KMS-11 (cell line): ENCODE data around the gene WNT6.

ENCODE experiments used
- H2AFZ ChIP-seq: fragments of 200-600 bp; sonication (generic); 2 replicates; pipeline ENCODE4 v1.6.1; 2016; ENCODE audit warnings: antibody characterized with exemption, mixed run types, low read depth
- H3K27ac ChIP-seq: fragments of 200-600 bp; sonication (generic); 2 replicates; pipeline ENCODE4 v1.6.1; 2016; ENCODE audit warnings: mild to moderate bottlenecking, mixed run types
- H3K27me3 ChIP-seq: fragments of 200-600 bp; sonication (generic); 2 replicates; pipeline ENCODE4 v1.6.1; 2017; ENCODE audit warnings: mild to moderate bottlenecking, low read depth, mixed run types, moderate library complexity; ENCODE audit not compliant: insufficient read depth
- H3K36me3 ChIP-seq: fragments of 200-600 bp; sonication (generic); 2 replicates; pipeline ENCODE4 v1.6.1; 2017; ENCODE audit warnings: mild to moderate bottlenecking, mixed run types; ENCODE audit not compliant: insufficient read depth
- H3K4me1 ChIP-seq: fragments of 200-600 bp; sonication (generic); 2 replicates; pipeline ENCODE4 v1.6.1; 2016; ENCODE audit warnings: mild to moderate bottlenecking, low read depth, mixed run types; ENCODE audit not compliant: poor library complexity, severe bottlenecking
- H3K4me2 ChIP-seq: fragments of 200-600 bp; sonication (generic); 2 replicates; pipeline ENCODE4 v1.7.0; 2016; ENCODE audit warnings: mild to moderate bottlenecking, mixed run types
- H3K4me3 ChIP-seq: fragments of 200-600 bp; sonication (generic); IDR thresholded peaks from 2 replicates; pipeline ENCODE4 v1.6.1; 2017; ENCODE audit warnings: low read depth, low read length, mixed read lengths; ENCODE audit not compliant: insufficient read depth
- H3K79me2 ChIP-seq: fragments of 200-600 bp; sonication (generic); 2 replicates; pipeline ENCODE4 v1.6.1; 2016; ENCODE audit warnings: low read depth, mixed run types; ENCODE audit not compliant: insufficient read depth
- H3K9ac ChIP-seq: fragments of 200-600 bp; sonication (generic); 2 replicates; pipeline ENCODE4 v1.6.1; 2016; ENCODE audit warnings: mild to moderate bottlenecking, mixed run types
- H4K20me1 ChIP-seq: fragments of 200-600 bp; sonication (generic); 2 replicates; pipeline ENCODE4 v1.6.1; 2016; ENCODE audit warnings: mild to moderate bottlenecking, mixed run types; ENCODE audit not compliant: insufficient read depth
- CTCF ChIP-seq: fragments of 200-600 bp; sonication (generic); conservative IDR thresholded peaks from 2 replicates; pipeline ENCODE4 v1.6.1; 2017; ENCODE audit warnings: low read depth, mild to moderate bottlenecking, antibody characterized with exemption, low read length, moderate library complexity, mixed read lengths

Gene WNT6

DNA sequence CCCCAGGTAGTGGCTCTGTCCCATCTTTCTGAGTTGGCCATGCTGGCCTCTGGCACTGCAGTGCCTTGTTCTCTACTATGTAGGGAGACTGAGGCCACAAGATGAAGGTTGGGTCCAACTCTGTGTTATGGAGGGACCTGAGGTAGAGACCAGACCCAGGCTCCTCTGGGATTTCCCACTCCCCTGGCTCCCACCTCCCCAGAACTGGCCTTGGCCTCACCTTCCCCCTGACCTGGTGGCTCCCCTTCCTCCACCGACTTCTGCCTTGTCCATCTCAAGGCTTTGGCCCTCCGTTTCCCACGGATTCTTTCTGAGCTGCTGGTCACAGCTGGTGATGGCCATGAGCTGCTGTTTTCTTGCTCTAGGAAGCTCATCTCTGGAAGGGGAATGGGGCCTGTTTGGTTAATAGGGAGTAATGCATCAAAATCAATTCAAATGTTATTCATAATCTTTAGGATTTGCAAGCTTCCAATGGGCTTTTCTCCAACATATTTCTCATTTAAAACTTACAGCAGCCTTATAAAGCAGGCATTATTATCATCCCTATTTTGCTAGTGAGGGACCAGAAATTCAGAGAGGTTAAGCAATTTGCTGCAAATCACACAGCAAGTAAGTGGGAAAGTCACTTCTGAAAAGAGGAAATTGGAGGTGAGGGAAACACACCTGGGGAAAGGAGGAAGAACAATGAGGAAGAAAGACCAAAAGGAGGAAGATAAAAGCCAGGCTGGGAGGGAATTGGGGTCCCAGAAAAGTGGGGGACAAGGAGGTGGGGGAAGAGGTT, 28.9 kb upstream of the WNT6 start:
- TF ChIP-seq CTCF, result no peak
- Histone ChIP-seq H3K27ac (no peak overlapping the region), H3K9ac (no peak overlapping the region), H3K4me2 (no peak overlapping the region), H3K79me2 (no peaks in the 10 kb centered on the region), H2AFZ (no peak overlapping the region), H3K4me1 (peaks cover 44% of the 10 kb centered on the region), H4K20me1 (no peaks in the 10 kb centered on the region), H3K36me3 (no peaks in the 10 kb centered on the region), H3K4me3 (no peak overlapping the region), H3K27me3 (no peaks in the 10 kb centered on the region)

- H2AFZ ChIP-seq, result no peak within 1 kb of the TSS
These were observed 28.1 kb upstream of the WNT6 start, which contains the start of gene PRKAG3 for GRCh38 chr2:218831378-218831990. Gene PRKAG3, minus strand, starts transcription at chr2:218831803.

DNA sequence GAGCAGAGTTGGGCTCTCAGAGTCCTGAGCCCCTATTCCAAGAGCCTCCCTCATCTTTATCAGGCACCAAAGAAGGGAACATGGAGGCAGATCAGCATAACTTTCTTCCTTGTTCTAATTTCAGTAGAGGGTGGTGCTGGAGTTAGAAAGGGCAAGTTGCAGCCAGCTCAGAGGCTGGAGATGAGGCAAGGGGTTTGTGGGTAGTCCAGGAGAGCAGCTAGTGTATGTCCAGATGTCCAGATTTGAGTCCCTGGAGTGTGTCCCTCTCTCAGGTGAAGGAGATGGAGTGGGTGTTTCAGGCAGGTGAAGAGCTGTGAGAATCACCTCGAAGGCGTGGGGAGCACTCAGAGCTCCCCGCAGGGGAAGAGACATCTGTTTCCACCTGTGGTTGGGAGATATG, 27.5 kb upstream of the WNT6 start:
- H3K27ac ChIP-seq, result no peak overlapping the region
- no peaks in the 10 kb centered on the region for H3K79me2 ChIP-seq
- no peaks in the 10 kb centered on the region for H4K20me1 ChIP-seq
- H3K4me1 ChIP-seq, result peaks cover 48% of the 10 kb centered on the region
- H3K27me3 ChIP-seq, result no peaks in the 10 kb centered on the region
- H3K4me3 ChIP-seq, result no peak overlapping the region
- no peaks in the 10 kb centered on the region for H3K36me3 ChIP-seq
- no peak overlapping the region for H2AFZ ChIP-seq
- no peak overlapping the region for H3K9ac ChIP-seq
- no peak for TF ChIP-seq CTCF
- H3K4me2 ChIP-seq, result peak overlapping the region; percentile 13; the same call in 1 of the 2 replicates

More at GRCh38 chr2:218831378-218831990, 28.1 kb upstream of the WNT6 start, which contains the start of gene PRKAG3:
- peak within 1 kb of the TSS; percentile 13; the same call in 1 of the 2 replicates for H3K4me2 ChIP-seq
- no peaks in the 10 kb centered on the region for H4K20me1 ChIP-seq
- H3K4me1 ChIP-seq, result peaks cover 48% of the 10 kb centered on the region
- H3K4me3 ChIP-seq, result no peak within 1 kb of the TSS
- H3K27ac ChIP-seq, result no peak within 1 kb of the TSS
- TF ChIP-seq CTCF, result no peak
- H3K36me3 ChIP-seq, result no peaks in the 10 kb centered on the region
- H3K27me3 ChIP-seq, result no peaks in the 10 kb centered on the region
- H3K9ac ChIP-seq, result no peak within 1 kb of the TSS
- H3K79me2 ChIP-seq, result no peaks in the 10 kb centered on the region

- Histone ChIP-seq H3K36me3 (no peaks in the 10 kb centered on the region), H3K4me3 (no peak overlapping the region), H2AFZ (no peak overlapping the region), H3K79me2 (no peaks in the 10 kb centered on the region), H3K4me1 (peaks cover 48% of the 10 kb centered on the region), H4K20me1 (no peaks in the 10 kb centered on the region), H3K27me3 (no peaks in the 10 kb centered on the region), H3K4me2 (no peak overlapping the region), H3K9ac (no peak overlapping the region), H3K27ac (no peak overlapping the region)
- TF ChIP-seq CTCF, result no peak
These were observed 27.1 kb upstream of the WNT6 start for GRCh38 chr2:218832520-218832919.
